Esophagus squamous epithelium (tissue), 4 donors: Measurements from ENCODE around the gene ALDH1L1.

Experiments
- CTCF ChIP-seq, 6 experiments: fragments of 450-650 bp in 4 of 6; fragments of 200-600 bp in 2 of 6; sonication (generic) in 2 of 6; IDR thresholded peaks; one replicate each; pipeline ENCODE4 v1.5.1; 2016 to 2019; ENCODE audit warnings: antibody characterized with exemption in 6 of 6, mild to moderate bottlenecking in 4 of 6, moderate library complexity in 4 of 6
- POLR2A ChIP-seq, 4 donors: fragments of 450-650 bp; IDR thresholded peaks; one replicate each; pipeline ENCODE4 v1.6.1; 2017; ENCODE audit warnings: antibody characterized with exemption in 4 of 4, mild to moderate bottlenecking in 4 of 4, moderate library complexity in 3 of 4

GRCh38 chr3:126114443-126115386 lies 65.7 kb downstream of the ALDH1L1 start:
- TF ChIP-seq CTCF (IDR thresholded peaks at IDR 0.05) (no peak), POLR2A (IDR thresholded peaks at IDR 0.05) (no peak)
